ENCODE data around the gene LYG2. TPM values are rescaled to one million over a fixed set of nuclear protein-coding genes. Genes with fewer than 3 reads are reported as not detected.

LYG2 gene
- total RNA-seq, 2 experiments from 2014 or later = not detected

Other genes starting within 250 kb of the LYG2 start
- 1 to 10 TPM; 2.3 TPM for gene C2orf15, start 114.0 kb downstream of the LYG2 start, total RNA-seq
- 10 to 100 TPM in 1 of 2 experiments, 1 to 10 TPM in 1; 8.0 to 11.1 TPM for gene TSGA10, start 100.7 kb downstream of the LYG2 start, total RNA-seq
- gene LIPT1, start 100.7 kb downstream of the LYG2 start, total RNA-seq = 10 to 100 TPM; 10.1 to 12.1 TPM
- 10 to 100 TPM; 68.8 to 69.4 TPM for gene MITD1, start 74.6 kb downstream of the LYG2 start, total RNA-seq
- gene MRPL30, start 74.5 kb downstream of the LYG2 start, total RNA-seq = 10 to 100 TPM; 22.2 to 26.5 TPM
- 1 to 10 TPM; 2.4 to 2.5 TPM for gene LYG1, start 45.5 kb upstream of the LYG2 start, total RNA-seq
- gene TXNDC9, start 80.7 kb upstream of the LYG2 start, total RNA-seq = 10 to 100 TPM; 26.9 to 32.2 TPM
- gene EIF5B, start 81.7 kb upstream of the LYG2 start, total RNA-seq = 10 to 100 TPM; 40.3 to 40.9 TPM
- gene REV1, start 234.4 kb upstream of the LYG2 start, total RNA-seq = 10 to 100 TPM; 48.4 to 50.5 TPM